Progenitor cell of endocrine pancreas (in vitro differentiated cells): Measurements from ENCODE around the gene KAZN. TPM values are rescaled to one million over a fixed set of nuclear protein-coding genes. Genes with fewer than 3 reads are reported as not detected.

ENCODE experiments used
- DNase-seq: peaks from one replicate; pipeline ENCODE4 v3.0.0; 2021; ENCODE audit warnings: low spot score; ENCODE audit not compliant: unreplicated experiment
- H3K27ac Mint-ChIP-seq: 2 replicates; pipeline ENCODE4 v1.8.0; 2021; ENCODE audit warnings: mild to moderate bottlenecking, moderate library complexity, mixed read lengths
- H3K27me3 Mint-ChIP-seq: 2 replicates; pipeline ENCODE4 v1.8.0; 2021; ENCODE audit warnings: mixed read lengths
- H3K36me3 Mint-ChIP-seq: 2 replicates; pipeline ENCODE4 v1.8.0; 2022; ENCODE audit warnings: mixed read lengths; ENCODE audit not compliant: insufficient read depth
- H3K4me1 Mint-ChIP-seq: 2 replicates; pipeline ENCODE4 v1.8.0; 2021; ENCODE audit warnings: low read depth, mixed read lengths
- H3K4me3 Mint-ChIP-seq: 2 replicates; pipeline ENCODE4 v1.8.0; 2021; ENCODE audit warnings: low read depth, mild to moderate bottlenecking, moderate library complexity, mixed read lengths
- H3K9me3 Mint-ChIP-seq: 2 replicates; pipeline ENCODE4 v1.8.0; 2021; ENCODE audit warnings: low read depth, mixed read lengths
- total RNA-seq: library from RNA; stranded (reverse); gene quantifications from 2 replicates; pipeline ENCODE4 v1.2.1, GENCODE V29; 2021
- TF ChIP-seq, protein P1 (sequence below): fragments of 200-600 bp; sonication (generic); IDR thresholded peaks from one replicate; pipeline ENCODE4 v1.5.0; 2021; ENCODE audit warnings: antibody characterized with exemption, mild to moderate bottlenecking; ENCODE audit not compliant: unreplicated experiment

The KAZN gene
- total RNA-seq, 1 donor from 2014 or later = 12.9 TPM

GRCh38 chr1:14694589-14694988 is 96.1 kb downstream of the KAZN start:
- TF ChIP-seq, protein P1, sequence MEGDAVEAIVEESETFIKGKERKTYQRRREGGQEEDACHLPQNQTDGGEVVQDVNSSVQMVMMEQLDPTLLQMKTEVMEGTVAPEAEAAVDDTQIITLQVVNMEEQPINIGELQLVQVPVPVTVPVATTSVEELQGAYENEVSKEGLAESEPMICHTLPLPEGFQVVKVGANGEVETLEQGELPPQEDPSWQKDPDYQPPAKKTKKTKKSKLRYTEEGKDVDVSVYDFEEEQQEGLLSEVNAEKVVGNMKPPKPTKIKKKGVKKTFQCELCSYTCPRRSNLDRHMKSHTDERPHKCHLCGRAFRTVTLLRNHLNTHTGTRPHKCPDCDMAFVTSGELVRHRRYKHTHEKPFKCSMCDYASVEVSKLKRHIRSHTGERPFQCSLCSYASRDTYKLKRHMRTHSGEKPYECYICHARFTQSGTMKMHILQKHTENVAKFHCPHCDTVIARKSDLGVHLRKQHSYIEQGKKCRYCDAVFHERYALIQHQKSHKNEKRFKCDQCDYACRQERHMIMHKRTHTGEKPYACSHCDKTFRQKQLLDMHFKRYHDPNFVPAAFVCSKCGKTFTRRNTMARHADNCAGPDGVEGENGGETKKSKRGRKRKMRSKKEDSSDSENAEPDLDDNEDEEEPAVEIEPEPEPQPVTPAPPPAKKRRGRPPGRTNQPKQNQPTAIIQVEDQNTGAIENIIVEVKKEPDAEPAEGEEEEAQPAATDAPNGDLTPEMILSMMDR = no peak
- Mint-ChIP-seq H3K4me3 (no peak overlapping the region), H3K4me1 (peaks cover 33% of the 10 kb centered on the region), H3K27ac (no peak overlapping the region), H3K9me3 (no peaks in the 10 kb centered on the region), H3K36me3 (peaks cover 2% of the 10 kb centered on the region), H3K27me3 (peaks cover 6% of the 10 kb centered on the region)
- no peak for DNase-seq

DNA sequence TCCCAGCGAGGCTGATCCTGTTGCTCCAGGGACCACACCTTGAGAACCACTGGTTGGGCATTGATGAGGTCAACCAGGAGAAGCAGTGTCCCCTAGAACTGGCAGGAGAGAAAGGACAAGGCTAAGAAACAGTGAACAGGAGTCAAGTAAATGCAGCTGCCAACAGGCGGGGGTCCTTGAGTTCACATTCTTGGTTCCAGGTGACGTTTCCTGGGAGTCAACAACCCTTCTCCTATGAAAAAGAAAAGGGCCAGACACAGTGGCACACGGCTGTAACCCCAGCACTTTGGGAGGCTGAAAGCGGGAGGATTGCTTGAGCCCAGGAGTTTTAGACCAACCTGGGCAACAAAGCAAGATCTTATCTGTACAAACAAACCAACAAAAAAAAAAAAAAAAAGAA is 98.3 kb downstream of the KAZN start:
- H3K27ac Mint-ChIP-seq = peak overlapping the region; percentile 91

DNA sequence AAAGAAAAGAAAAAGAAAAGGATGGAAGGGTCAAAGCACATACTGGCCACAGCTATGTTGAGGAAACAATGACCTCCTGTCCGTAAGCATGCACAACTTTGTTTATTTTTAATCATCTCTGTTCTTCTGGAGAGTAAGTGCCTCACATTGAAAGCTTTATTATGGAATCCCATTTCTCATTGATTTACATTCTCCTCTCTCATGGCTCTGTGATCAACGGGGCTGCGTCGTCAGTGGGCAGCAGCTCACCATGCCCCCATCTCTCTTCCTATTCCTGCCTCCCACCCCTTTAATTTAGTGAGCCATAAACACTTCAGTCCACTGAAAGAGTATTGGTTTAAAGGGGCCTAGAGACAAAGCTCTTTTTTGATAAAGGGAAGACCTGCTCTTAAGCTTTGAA is 98.9 kb downstream of the KAZN start:
- TF ChIP-seq, protein P1 = no peak
- H3K27ac Mint-ChIP-seq = peak overlapping the region; percentile 29
- H3K27me3 Mint-ChIP-seq = peaks cover 6% of the 10 kb centered on the region
- H3K4me1 Mint-ChIP-seq = peaks cover 39% of the 10 kb centered on the region
- no peak for DNase-seq
- H3K9me3 Mint-ChIP-seq = no peaks in the 10 kb centered on the region
- H3K36me3 Mint-ChIP-seq = peaks cover 2% of the 10 kb centered on the region
- no peak overlapping the region for H3K4me3 Mint-ChIP-seq

More for the DNA sequence above, 98.3 kb downstream of the KAZN start:
- TF ChIP-seq, protein P1 = no peak
- Mint-ChIP-seq H3K4me1 (peaks cover 39% of the 10 kb centered on the region), H3K27me3 (peaks cover 6% of the 10 kb centered on the region), H3K36me3 (peaks cover 2% of the 10 kb centered on the region), H3K4me3 (no peak overlapping the region), H3K9me3 (no peaks in the 10 kb centered on the region)
- DNase-seq = no peak

DNA sequence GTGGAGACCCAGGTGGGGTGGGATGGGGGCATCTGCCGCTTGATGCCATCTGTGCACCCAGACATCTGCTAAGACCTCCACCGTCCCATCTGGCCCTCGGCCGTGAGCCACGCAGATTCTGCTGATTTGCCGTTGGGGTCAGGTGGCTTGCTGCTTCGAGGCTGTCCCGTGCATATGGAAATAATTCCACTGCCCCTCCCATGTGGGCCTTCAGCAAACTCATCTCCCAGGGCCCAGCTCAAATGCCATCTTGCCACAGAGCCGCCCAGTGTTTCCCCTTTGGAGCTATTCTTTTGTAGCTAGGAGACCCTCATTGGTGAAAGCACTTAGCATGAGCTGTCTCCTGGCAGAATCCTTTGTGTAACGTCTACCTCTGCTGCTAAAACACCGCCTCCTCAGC is 99.8 kb downstream of the KAZN start:
- TF ChIP-seq, protein P1 = no peak
- H3K4me3 Mint-ChIP-seq = no peak overlapping the region
- no peak for DNase-seq
- no peaks in the 10 kb centered on the region for H3K9me3 Mint-ChIP-seq
- H3K27ac Mint-ChIP-seq = no peak overlapping the region
- H3K27me3 Mint-ChIP-seq = peaks cover 3% of the 10 kb centered on the region
- H3K4me1 Mint-ChIP-seq = peaks cover 39% of the 10 kb centered on the region
- peaks cover 2% of the 10 kb centered on the region for H3K36me3 Mint-ChIP-seq

GRCh38 chr1:14699620-14700019 is 101.1 kb downstream of the KAZN start:
- TF ChIP-seq, protein P1 = no peak
- H3K27ac Mint-ChIP-seq = no peak overlapping the region
- H3K4me3 Mint-ChIP-seq = no peak overlapping the region
- H3K27me3 Mint-ChIP-seq = no peaks in the 10 kb centered on the region
- H3K4me1 Mint-ChIP-seq = peaks cover 37% of the 10 kb centered on the region
- no peaks in the 10 kb centered on the region for H3K36me3 Mint-ChIP-seq
- H3K9me3 Mint-ChIP-seq = no peaks in the 10 kb centered on the region
- no peak for DNase-seq
